NOMO-1 treated with DMSO at 0.1 percent for 48 hours (cell line): Measurements from ENCODE around the gene NANOGP8.
A peak's percentile ranks its signal among the peaks of the same experiment; 100 is the strongest.

Experiments used
- DNase-seq: peaks from one replicate; lab custom pipeline; 2025; ENCODE audit not compliant: unreplicated experiment; lab: John Stamatoyannopoulos, UW

NANOGP8 gene

GRCh38 chr15:35061161-35061824 is 23.8 kb downstream of the NANOGP8 start:
- no peak for DNase-seq

- DNase-seq: no peak
Measured at GRCh38 chr15:35060591-35060990, 24.5 kb downstream of the NANOGP8 start.

- no peak for DNase-seq
Measured at GRCh38 chr15:35058534-35059054, 26.5 kb downstream of the NANOGP8 start.

- DNase-seq: no peak
Measured at GRCh38 chr15:35055416-35056105, 29.5 kb downstream of the NANOGP8 start.

- DNase-seq: no peak
Measured at GRCh38 chr15:35054380-35054779, 30.7 kb downstream of the NANOGP8 start.

GRCh38 chr15:35047996-35048395 is 37.1 kb downstream of the NANOGP8 start:
- no peak for DNase-seq

GRCh38 chr15:35047528-35047927 is 37.6 kb downstream of the NANOGP8 start:
- DNase-seq: no peak

- peak; percentile 87 for DNase-seq
Measured at GRCh38 chr15:35043373-35044095, 41.6 kb downstream of the NANOGP8 start.

GRCh38 chr15:35040339-35041255 is 44.5 kb downstream of the NANOGP8 start:
- no peak for DNase-seq

GRCh38 chr15:35038626-35039451 is 46.3 kb downstream of the NANOGP8 start:
- no peak for DNase-seq
